Cerebellar nuclear complex (tissue), 1 donor: ENCODE measurements around the gene CIB1.

ENCODE experiments used
- DNase-seq, 2 experiments: peaks; one replicate each; lab custom pipeline; 2025; lab: John Stamatoyannopoulos, UW

CIB1 gene

DNA sequence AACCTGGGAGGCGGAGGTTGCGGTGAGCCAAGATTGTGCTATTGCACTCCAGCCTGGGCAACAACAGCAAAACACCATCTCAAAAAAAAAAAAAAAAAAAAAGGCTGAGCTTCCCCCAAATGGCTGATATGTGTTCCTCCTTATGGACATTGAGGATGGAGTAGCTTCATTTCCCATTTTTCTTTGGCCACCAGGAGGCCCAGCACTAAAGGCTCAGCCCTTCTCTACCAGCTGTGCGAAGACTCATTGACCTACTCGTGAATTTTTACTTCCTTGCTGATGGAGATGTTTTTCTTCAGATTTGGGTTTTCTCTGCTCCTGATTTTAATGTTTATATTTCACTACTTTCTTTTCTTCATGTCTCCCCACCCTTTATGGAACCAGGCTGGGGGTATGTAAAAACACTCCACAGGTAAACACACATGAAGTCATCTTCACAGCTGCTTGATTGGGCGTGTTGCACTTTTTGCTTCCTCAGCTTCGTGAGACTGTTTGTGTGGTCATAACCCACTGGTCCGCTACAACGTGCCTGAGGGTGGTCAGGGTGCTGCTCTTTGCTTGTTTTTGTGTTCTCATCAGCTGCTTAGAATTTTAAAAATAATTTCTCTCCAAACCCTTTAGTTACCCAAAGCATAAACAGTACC is 19.1 kb downstream of the CIB1 start:
- DNase-seq: no peak

- DNase-seq: no peak
Measured at GRCh38 chr15:90213818-90214204, 19.9 kb downstream of the CIB1 start.

DNA sequence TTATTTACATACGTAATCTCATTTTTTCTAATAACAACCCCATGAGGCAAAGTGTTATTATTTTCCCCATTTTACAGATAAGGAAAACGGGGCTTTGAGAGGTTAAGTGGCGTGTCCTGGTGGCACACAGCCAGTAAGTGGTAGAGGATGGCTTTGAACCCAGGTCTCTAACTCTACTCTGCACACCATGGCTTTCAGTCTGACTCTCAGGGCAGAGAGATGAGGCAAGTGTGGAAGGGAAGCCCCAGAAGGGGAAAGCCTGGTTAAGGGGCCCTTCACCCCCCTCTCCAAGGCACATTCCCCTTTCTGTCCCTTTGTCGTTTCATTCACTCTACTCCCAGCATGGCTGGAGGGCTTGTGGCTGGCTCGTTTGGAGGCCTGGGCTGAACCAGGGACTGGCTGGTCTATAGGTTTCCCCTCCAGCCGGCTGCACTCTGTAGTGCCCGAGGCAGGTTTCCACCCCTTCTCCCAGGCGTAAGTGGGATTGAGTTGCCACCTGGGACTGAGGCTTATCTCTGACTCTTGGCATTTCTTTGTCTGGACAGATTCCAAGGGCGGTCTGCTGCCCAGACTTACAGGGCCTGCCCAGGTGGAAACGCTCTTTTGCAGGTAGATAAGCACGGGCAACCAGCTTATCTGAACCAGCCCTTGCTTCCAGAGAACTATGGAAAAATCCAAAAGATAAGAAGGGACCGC is 20.5 kb downstream of the CIB1 start:
- DNase-seq: no peak

DNA sequence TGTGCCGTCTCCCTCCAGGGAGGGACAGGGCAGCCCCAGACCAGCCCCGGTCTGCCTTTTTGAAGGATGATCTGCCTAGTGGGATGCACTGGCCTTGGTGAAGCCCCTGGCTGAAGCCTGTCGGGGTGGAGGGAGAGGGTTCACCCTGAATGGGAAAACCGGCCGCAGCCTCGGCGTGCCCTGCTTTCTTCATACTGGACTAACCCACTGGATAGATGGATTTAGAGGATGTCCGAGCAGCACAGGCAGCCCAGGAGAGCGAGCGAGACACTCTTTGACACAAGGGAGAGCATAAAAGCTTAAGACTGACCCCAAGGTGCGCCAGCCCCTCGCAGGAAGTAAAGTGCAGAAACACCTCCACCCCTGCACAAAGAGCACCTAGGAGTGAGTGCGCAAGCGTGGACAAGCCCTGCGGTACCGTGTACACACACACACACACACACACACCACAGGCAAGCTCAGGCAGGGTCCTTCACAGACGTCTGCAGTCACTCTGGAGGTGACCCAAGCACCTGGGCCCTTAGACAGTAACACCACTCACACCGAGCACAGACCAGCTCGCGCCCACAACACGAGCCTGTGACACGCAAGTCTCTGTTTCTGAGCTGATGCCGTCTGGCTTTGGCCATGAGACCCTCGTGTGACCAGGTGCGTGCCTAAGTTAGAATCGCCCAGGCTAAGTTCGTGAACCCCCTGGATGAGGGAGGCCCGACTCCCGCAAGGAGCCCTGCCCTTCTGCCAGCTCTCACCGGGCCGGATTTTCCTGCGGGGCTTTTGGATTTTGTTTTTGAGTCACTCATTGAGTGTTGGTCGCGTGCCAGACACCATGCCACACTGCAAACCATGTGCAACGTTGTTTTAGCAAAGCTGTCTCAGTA is 21.3 kb downstream of the CIB1 start:
- no peak for DNase-seq

DNA sequence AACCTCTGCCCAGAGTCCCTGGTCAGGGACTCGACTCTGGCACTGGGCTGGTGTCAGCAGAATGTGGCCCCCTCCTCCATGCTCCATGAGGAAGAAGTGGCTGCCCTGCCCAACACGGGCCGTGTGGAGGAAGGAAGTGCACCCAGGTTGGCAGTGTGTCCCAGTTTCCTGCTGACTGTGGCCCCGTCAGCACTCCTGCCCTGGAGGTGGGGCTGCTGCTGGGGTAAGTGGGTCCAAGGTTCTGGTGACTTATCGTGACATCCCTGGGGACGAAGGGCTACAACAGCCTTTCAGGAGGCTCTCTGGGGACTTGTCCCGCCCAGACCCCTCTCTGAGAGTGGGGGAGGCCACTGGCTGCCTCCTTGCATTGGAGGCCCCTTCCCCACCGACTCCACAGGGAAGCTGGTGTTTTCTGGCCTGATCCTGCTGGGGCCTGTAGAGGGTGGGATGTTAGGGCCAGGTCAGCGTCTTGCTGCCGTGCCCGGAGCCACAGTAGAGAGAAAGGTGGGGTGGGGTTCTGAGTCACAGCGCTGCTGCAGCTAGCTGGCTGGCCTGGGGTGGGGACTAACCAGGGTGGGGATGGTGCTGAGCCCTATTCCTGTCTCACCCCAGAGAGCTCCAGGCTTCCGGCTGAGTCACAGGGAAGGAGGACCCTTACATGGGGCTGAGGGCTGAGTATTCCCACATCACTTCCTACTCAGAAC is 22.1 kb downstream of the CIB1 start:
- DNase-seq: no peak

DNA sequence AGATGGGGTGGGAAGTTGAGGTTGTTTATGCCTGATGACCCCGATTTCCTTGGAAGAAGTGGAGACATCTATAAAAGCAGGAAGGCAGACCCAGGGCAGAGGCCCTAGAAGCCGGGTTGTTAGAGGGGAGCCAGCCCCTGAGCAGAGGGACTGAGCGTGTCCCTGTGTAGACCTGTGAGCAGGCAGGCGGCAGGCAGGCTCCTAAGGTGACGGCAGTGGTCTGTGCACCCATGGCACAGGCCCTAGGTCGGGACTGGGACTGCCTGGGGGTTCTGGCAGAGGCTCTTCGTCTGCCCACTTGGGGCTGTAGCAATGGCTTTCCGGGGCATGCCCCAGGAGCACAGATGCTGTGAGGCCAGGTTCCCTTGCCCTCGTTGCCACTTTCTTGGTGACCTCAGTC is 22.7 kb downstream of the CIB1 start:
- DNase-seq: no peak

- DNase-seq: no peak
Measured at GRCh38 chr15:90210593-90210992, 23.1 kb downstream of the CIB1 start.

DNA sequence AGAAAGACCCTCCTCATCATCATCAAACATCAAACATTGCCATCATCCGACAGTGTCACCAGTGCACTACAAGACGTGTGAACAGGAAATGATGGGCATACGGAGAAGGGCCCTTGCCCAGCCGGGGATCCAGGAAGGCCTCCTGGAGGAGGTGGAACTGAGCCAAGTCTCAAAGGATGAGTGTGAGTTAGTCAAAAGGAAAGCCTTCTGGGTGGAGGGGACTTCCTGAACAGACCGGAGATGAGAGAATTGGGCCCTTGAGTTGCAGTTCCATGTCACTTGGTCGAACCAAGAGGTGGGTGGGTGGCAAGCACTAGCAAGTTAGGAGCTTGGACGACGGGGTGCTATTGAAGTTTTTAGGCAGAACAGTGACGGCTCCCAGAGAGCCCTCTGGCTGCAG is 24.1 kb downstream of the CIB1 start:
- DNase-seq: no peak

DNA sequence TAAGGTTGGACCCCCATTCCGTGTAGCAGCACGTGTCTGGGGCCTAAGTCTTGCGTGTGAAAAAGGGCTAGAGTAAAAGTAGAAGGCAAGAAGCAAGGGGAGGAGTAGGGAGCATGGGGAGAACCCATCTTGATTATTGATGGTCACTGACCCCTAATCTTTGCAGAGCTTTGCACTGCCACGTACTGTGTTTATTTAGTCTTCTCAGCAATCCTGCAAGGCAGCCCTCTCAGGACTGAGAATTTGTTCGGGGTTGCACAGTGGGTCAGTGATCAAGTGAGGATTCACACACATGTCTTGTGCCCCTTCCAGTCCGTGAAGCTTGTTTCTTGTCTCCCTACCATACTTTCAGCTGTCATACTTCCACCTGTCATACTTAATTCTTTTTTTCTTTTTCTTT is 25.4 kb downstream of the CIB1 start:
- no peak for DNase-seq

GRCh38 chr15:90207252-90207651 is 26.5 kb downstream of the CIB1 start:
- no peak for DNase-seq

- DNase-seq: no peak
Measured at GRCh38 chr15:90205886-90206285, 27.9 kb downstream of the CIB1 start.

DNA sequence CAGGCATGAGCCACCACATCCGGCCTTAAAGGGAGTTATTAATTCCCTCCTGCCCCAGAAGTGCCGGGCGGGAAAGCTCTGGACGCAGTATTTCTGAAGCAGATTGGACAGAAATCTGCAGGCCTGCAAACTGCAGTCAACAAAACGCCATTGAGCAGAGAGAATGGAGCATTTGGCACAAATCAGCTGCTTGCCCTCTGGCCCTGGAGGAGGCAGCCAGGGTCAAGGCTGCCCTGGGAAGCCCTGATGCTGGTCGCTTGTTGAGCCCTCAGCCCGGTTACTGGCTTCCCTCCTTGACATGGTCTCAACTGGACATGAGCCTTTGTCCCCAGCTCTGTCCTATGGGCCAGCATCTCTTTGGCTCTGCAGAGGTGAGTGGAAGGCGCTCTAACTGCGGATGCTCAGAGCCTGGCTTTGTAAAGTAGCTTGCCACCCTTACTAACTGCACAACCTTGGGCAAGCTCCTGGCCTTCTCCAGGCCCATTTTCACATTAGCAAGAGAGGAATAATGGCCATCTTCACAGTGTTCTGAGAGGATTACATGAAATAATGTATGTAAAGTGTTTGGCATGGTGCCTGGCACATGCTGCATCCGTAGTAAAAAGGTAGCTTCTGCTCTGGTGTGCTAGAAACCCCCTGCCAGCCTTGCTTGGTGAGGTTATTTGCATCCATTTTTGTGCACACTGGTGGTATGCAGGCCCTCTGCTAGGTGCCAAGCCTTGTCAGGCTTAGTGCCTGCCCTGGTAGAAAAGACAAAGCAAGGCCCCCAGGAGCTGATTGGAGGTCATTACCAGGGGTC is 28.5 kb downstream of the CIB1 start:
- no peak for DNase-seq

- DNase-seq: no peak
Measured at GRCh38 chr15:90203922-90204321, 29.8 kb downstream of the CIB1 start.

DNA sequence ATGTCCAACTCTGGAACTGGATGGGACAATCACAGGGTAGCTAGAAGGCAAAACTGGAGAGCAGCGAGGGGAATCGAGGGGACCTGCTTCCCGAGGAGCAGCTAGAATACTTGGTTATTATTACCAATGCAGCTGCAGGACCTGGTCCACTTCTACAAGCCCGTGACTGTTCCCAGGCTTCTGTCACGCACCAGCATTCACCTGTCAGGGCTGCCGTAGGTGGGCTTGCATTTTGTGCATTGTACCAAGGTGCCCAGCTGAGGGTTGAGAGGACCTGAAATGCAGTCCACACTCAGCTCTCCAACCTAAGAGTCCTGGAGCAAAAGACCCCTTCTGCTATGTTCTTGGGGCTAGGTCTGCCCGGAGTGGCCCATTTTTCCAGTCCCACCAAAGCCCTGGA is 30.3 kb downstream of the CIB1 start:
- DNase-seq: no peak

GRCh38 chr15:90202929-90203328 is 30.8 kb downstream of the CIB1 start:
- no peak for DNase-seq

DNA sequence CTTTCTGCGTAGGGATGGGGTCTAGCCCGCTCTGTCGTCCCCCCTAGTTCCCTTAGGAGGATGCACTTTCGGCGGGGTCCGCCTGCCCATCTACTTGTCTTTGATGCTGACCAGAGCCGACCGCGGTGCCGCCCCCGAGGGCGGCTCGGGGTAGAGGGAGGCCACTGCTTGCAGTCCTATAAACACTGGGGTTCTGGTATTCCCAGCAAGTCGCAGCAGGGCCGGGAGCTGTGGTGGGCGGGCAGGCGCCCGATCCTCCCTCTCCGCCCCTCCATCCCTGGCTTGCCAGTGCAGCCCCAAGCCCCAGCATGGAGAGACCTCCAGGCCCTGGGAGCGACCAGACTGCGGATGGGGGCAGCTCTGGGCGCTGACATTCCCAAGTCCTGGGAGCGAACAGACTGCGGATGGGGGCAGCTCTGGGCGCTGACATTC is 31.8 kb downstream of the CIB1 start:
- no peak for DNase-seq

- no peak for DNase-seq
Measured at GRCh38 chr15:90201130-90201943, 32.4 kb downstream of the CIB1 start, which contains the start of gene SEMA4B. Gene SEMA4B (plus strand): TSS chr15:90201330. CDS start chr15:90201579, 249 bp downstream.

- no peak for DNase-seq
Measured at GRCh38 chr15:90200534-90201129, 33.1 kb downstream of the CIB1 start.

DNA sequence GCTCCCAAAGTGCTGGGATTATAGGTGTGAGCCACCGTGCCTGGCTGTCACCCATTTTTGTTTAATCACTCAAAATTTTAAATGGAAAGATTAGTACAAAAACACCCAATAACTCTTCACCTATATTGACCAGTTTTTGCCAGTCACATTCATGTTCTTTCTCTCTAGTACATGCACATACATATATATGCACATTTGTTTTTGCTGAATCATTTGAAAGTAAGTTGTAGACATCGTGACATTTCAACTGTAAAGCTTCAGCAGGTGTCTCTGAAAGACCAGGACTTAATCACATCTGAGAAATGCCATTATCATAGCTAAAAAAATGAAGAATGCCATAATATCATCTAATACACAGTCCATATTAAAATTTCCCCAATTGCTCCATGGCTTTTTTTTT is 39.1 kb downstream of the CIB1 start:
- no peak for DNase-seq
